Erythroblast (primary cell): Measurements from ENCODE around the gene TREX2.

Experiments used
- GATA1 ChIP-seq: IDR thresholded peaks from 2 replicates; pipeline ENCODE4 v1.6.1; 2011; ENCODE audit warnings: low read depth, mild to moderate bottlenecking, control low read depth, low read length, moderate library complexity
- POLR2A ChIP-seq: IDR thresholded peaks from 2 replicates; pipeline ENCODE4 v1.6.1; 2011; ENCODE audit warnings: mild to moderate bottlenecking, low read length

DNA sequence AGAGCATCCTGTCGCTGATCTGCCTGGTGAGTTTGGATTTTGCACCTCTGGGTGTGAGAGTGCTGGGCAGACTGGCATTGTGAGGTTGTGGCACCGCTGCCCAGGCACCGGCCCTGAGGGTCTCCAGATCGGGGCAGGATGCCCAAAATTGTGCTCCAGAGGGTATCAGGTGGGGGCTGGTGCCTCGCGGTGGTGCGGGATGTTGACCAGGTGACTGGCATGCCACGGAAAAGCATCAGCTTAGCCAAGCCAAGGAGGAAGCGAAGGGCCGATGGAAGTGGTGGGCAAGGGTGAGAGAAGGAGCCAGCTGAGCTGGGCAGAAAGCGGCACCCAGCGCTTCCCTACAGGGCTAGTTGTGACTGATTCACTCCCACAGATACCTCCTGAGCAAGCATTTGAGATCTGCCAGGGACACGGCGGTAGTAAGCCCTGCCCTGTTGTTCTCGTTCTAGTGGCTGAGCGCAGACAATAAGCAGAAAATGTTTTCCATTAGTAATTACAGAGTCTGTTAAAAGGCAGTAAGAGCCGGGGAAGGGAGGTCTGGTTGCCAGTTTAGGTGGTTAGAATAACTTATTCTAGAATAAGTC, 33.8 kb downstream of the TREX2 start:
- TF ChIP-seq POLR2A (no peak), GATA1 (no peak)
